ENCODE results near the gene SFXN2.

The SFXN2 gene

GRCh38 chr10:102704915-102705314 lies 9.5 kb upstream of the SFXN2 start:
- no peaks in the 10 kb centered on the region for H3K27me3 ChIP-seq (ENCODE audit: insufficient read depth, low read length)
- H2BK5ac ChIP-seq (ENCODE audit: low read depth, low read length, poor library complexity) = no peak overlapping the region
- no peak overlapping the region for H2BK120ac ChIP-seq (ENCODE audit: insufficient read depth, low read length, poor library complexity)
- H3K4me3 ChIP-seq (ENCODE audit: low read depth, low read length) = no peak overlapping the region
- no peak overlapping the region for H3K9ac ChIP-seq (ENCODE audit: low read length)
- H3K18ac ChIP-seq (ENCODE audit: low read length) = no peak overlapping the region
- H3K14ac ChIP-seq (ENCODE audit: low read length) = no peak overlapping the region
- peaks cover 2 to 4% of the 10 kb centered on the region in 2 experiments for H3K36me3 ChIP-seq (ENCODE audit: control insufficient read depth in 1 of 2, insufficient read depth in 2 of 2, low read length in 2 of 2)
- no peaks in the 10 kb centered on the region for H3K9me3 ChIP-seq (ENCODE audit: insufficient read depth, low read depth, low read length)
- peak in 1 of 2 donors; percentile 26 for DNase-seq
- no CpG with 5 or more reads among the region's 6 CpGs for WGBS (ENCODE audit: extremely low coverage, insufficient coverage, insufficient read length)
- H3K79me2 ChIP-seq (ENCODE audit: control insufficient read depth, insufficient read depth, low read length, poor library complexity) = no peaks in the 10 kb centered on the region
- H4K8ac ChIP-seq (ENCODE audit: low read depth, low read length) = no peak overlapping the region
- H2BK12ac ChIP-seq (ENCODE audit: low read length) = no peak overlapping the region
- no peak overlapping the region for H2AFZ ChIP-seq (ENCODE audit: insufficient read depth, low read length, poor library complexity)
- H3K79me1 ChIP-seq (ENCODE audit: low read length) = no peaks in the 10 kb centered on the region
- no peak overlapping the region for H3K27ac ChIP-seq (ENCODE audit: low read depth, low read length)
- H4K91ac ChIP-seq (ENCODE audit: low read depth, low read length) = no peak overlapping the region
- no peak overlapping the region for H3K4ac ChIP-seq (ENCODE audit: low read depth, low read length)
- H3K23ac ChIP-seq (ENCODE audit: low read length) = no peak overlapping the region
- H3K4me2 ChIP-seq (ENCODE audit: low read length) = no peak overlapping the region
- H3K4me1 ChIP-seq (ENCODE audit: control insufficient read depth in 1 of 2, insufficient read depth in 2 of 2, low read length in 2 of 2) = no peaks in the 10 kb centered on the region
- H4K12ac ChIP-seq (ENCODE audit: low read depth, low read length) = no peak overlapping the region
- H2AK5ac ChIP-seq (ENCODE audit: low read length) = no peak overlapping the region

- Histone ChIP-seq H3K4ac (ENCODE audit: low read depth, low read length) (no peak overlapping the region), H3K36me3 (ENCODE audit: control insufficient read depth in 1 of 2, insufficient read depth in 2 of 2, low read length in 2 of 2) (peaks cover 2 to 4% of the 10 kb centered on the region in 2 experiments), H2AK5ac (ENCODE audit: low read length) (no peak overlapping the region), H3K79me1 (ENCODE audit: low read length) (no peaks in the 10 kb centered on the region), H2AFZ (ENCODE audit: insufficient read depth, low read length, poor library complexity) (no peak overlapping the region), H3K79me2 (ENCODE audit: control insufficient read depth, insufficient read depth, low read length, poor library complexity) (no peaks in the 10 kb centered on the region), H2BK12ac (ENCODE audit: low read length) (no peak overlapping the region), H4K12ac (ENCODE audit: low read depth, low read length) (no peak overlapping the region), H2BK5ac (ENCODE audit: low read depth, low read length, poor library complexity) (no peak overlapping the region), H4K91ac (ENCODE audit: low read depth, low read length) (no peak overlapping the region), H3K4me2 (ENCODE audit: low read length) (no peak overlapping the region), H3K18ac (ENCODE audit: low read length) (no peak overlapping the region), H3K4me1 (ENCODE audit: control insufficient read depth in 1 of 2, insufficient read depth in 2 of 2, low read length in 2 of 2) (no peaks in the 10 kb centered on the region), H3K9ac (ENCODE audit: low read length) (no peak overlapping the region), H3K14ac (ENCODE audit: low read length) (no peak overlapping the region), H3K23ac (ENCODE audit: low read length) (no peak overlapping the region), H3K9me3 (ENCODE audit: insufficient read depth, low read depth, low read length) (no peaks in the 10 kb centered on the region), H3K4me3 (ENCODE audit: low read depth, low read length) (no peak overlapping the region), H3K27ac (ENCODE audit: low read depth, low read length) (no peak overlapping the region), H4K8ac (ENCODE audit: low read depth, low read length) (no peak overlapping the region), H2BK120ac (ENCODE audit: insufficient read depth, low read length, poor library complexity) (no peak overlapping the region), H3K27me3 (ENCODE audit: insufficient read depth, low read length) (no peaks in the 10 kb centered on the region)
- WGBS (ENCODE audit: extremely low coverage, insufficient coverage, insufficient read length) = no CpG with 5 or more reads among the region's 2 CpGs
- no peak for DNase-seq
Observed at GRCh38 chr10:102705531-102705930, 8.9 kb upstream of the SFXN2 start.

DNA sequence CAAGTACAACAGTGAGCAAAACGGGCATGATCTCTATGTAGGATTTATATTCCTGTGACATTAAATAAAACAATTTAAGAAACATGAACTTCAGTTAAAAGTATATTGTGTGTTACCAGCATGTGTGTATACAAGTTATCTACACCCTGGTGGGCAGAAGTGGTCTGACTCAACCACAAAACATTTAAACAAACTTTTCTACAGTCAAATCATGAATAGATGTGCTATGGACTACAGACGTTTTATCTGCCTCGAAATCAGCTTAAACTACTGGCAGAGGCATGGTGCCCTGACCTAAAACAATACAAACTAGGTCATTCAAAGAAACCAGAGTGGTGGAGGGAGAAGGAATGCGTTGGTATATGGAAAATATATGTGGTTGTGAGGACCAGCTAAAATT lies 3.8 kb upstream of the SFXN2 start:
- DNase-seq = peak; percentile 30 to 75
- H4K12ac ChIP-seq (ENCODE audit: low read depth, low read length) = no peak overlapping the region
- H3K4ac ChIP-seq (ENCODE audit: low read depth, low read length) = no peak overlapping the region
- H3K9ac ChIP-seq (ENCODE audit: low read length) = no peak overlapping the region
- peak overlapping the region; percentile 33 for H3K27ac ChIP-seq (ENCODE audit: low read depth, low read length)
- H2BK120ac ChIP-seq (ENCODE audit: insufficient read depth, low read length, poor library complexity) = no peak overlapping the region
- H2AFZ ChIP-seq (ENCODE audit: insufficient read depth, low read length, poor library complexity) = no peak overlapping the region
- H3K36me3 ChIP-seq (ENCODE audit: control insufficient read depth in 1 of 2, insufficient read depth in 2 of 2, low read length in 2 of 2) = no peaks in the 10 kb centered on the region
- H4K8ac ChIP-seq (ENCODE audit: low read depth, low read length) = no peak overlapping the region
- H3K27me3 ChIP-seq (ENCODE audit: insufficient read depth, low read length) = no peaks in the 10 kb centered on the region
- H3K18ac ChIP-seq (ENCODE audit: low read length) = no peak overlapping the region
- peaks cover 6% of the 10 kb centered on the region for H3K79me2 ChIP-seq (ENCODE audit: control insufficient read depth, insufficient read depth, low read length, poor library complexity)
- no peak overlapping the region for H3K4me3 ChIP-seq (ENCODE audit: low read depth, low read length)
- WGBS (ENCODE audit: extremely low coverage, insufficient coverage, insufficient read length) = 100% methylated on average over 1 of the region's 4 CpGs
- no peak overlapping the region for H2BK12ac ChIP-seq (ENCODE audit: low read length)
- H3K23ac ChIP-seq (ENCODE audit: low read length) = no peak overlapping the region
- H3K9me3 ChIP-seq (ENCODE audit: insufficient read depth, low read depth, low read length) = no peaks in the 10 kb centered on the region
- no peak overlapping the region for H3K14ac ChIP-seq (ENCODE audit: low read length)
- no peak overlapping the region for H4K91ac ChIP-seq (ENCODE audit: low read depth, low read length)
- peaks cover 11% of the 10 kb centered on the region for H3K79me1 ChIP-seq (ENCODE audit: low read length)
- H3K4me1 ChIP-seq (ENCODE audit: control insufficient read depth in 1 of 2, insufficient read depth in 2 of 2, low read length in 2 of 2) = peaks cover 0 to 5% of the 10 kb centered on the region in 2 experiments
- H3K4me2 ChIP-seq (ENCODE audit: low read length) = peak overlapping the region; percentile 2
- H2AK5ac ChIP-seq (ENCODE audit: low read length) = no peak overlapping the region
- H2BK5ac ChIP-seq (ENCODE audit: low read depth, low read length, poor library complexity) = no peak overlapping the region

DNA sequence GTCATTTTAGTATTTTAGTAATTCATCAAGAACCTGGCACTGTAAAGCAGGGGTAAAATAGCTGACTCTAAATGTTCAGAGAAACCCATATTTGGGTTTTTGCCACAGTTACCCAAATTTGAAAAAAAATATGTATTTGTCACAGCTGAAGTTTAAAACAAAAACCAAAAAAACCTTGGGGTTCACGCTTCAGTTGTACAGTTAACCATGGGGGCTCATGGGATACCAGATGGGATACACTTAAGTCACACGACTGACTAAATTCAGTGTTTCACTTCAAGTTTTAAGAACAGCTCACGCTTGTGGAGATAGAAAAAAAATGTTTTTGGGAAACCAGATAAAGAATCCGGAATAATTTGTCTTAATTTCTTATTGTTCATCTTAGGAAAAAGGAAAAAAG lies 2.3 kb upstream of the SFXN2 start:
- no peaks in the 10 kb centered on the region for H3K27me3 ChIP-seq (ENCODE audit: insufficient read depth, low read length)
- no peak overlapping the region for H4K8ac ChIP-seq (ENCODE audit: low read depth, low read length)
- H2BK120ac ChIP-seq (ENCODE audit: insufficient read depth, low read length, poor library complexity) = no peak overlapping the region
- no peak overlapping the region for H3K4me2 ChIP-seq (ENCODE audit: low read length)
- H2AK5ac ChIP-seq (ENCODE audit: low read length) = no peak overlapping the region
- no peak overlapping the region for H4K91ac ChIP-seq (ENCODE audit: low read depth, low read length)
- H3K9ac ChIP-seq (ENCODE audit: low read length) = no peak overlapping the region
- H3K4me1 ChIP-seq (ENCODE audit: control insufficient read depth in 1 of 2, insufficient read depth in 2 of 2, low read length in 2 of 2) = peaks cover 5 to 12% of the 10 kb centered on the region in 2 experiments
- no CpG with 5 or more reads among the region's 4 CpGs for WGBS (ENCODE audit: extremely low coverage, insufficient coverage, insufficient read length)
- no peak overlapping the region for H3K23ac ChIP-seq (ENCODE audit: low read length)
- no peak overlapping the region for H3K18ac ChIP-seq (ENCODE audit: low read length)
- H2BK5ac ChIP-seq (ENCODE audit: low read depth, low read length, poor library complexity) = no peak overlapping the region
- no peak overlapping the region for H4K12ac ChIP-seq (ENCODE audit: low read depth, low read length)
- H3K36me3 ChIP-seq (ENCODE audit: control insufficient read depth in 1 of 2, insufficient read depth in 2 of 2, low read length in 2 of 2) = no peaks in the 10 kb centered on the region
- H2AFZ ChIP-seq (ENCODE audit: insufficient read depth, low read length, poor library complexity) = no peak overlapping the region
- H3K4ac ChIP-seq (ENCODE audit: low read depth, low read length) = no peak overlapping the region
- no peaks in the 10 kb centered on the region for H3K9me3 ChIP-seq (ENCODE audit: insufficient read depth, low read depth, low read length)
- no peak overlapping the region for H3K4me3 ChIP-seq (ENCODE audit: low read depth, low read length)
- H3K79me2 ChIP-seq (ENCODE audit: control insufficient read depth, insufficient read depth, low read length, poor library complexity) = peaks cover 6% of the 10 kb centered on the region
- no peak for DNase-seq
- no peak overlapping the region for H3K14ac ChIP-seq (ENCODE audit: low read length)
- H3K27ac ChIP-seq (ENCODE audit: low read depth, low read length) = no peak overlapping the region
- no peak overlapping the region for H2BK12ac ChIP-seq (ENCODE audit: low read length)
- peaks cover 11% of the 10 kb centered on the region for H3K79me1 ChIP-seq (ENCODE audit: low read length)
